GM12878 (cell line): Measurements from ENCODE around the gene PRCC. TPM values are rescaled to one million over a fixed set of nuclear protein-coding genes. Genes with fewer than 3 reads are reported as not detected.
A peak's percentile ranks its signal among the peaks of the same experiment; 100 is the strongest.

Source experiments
- BHLHE40 ChIP-seq, 2 experiments: fragments of 450-650 bp in 1 of 2; IDR thresholded peaks; 2 replicates each; pipeline ENCODE4 v1.6.1; 2011 to 2017; ENCODE audit warnings: low read depth in 2 of 2, borderline replicate concordance in 1 of 2, improper control_type of control experiment in 1 of 2, low read length in 1 of 2, mild to moderate bottlenecking in 1 of 2
- CBFB ChIP-seq: IDR thresholded peaks from 2 replicates; pipeline ENCODE4 v1.6.1; 2016; ENCODE audit warnings: antibody characterized with exemption, low read depth
- HDAC2 ChIP-seq: fragments of 200-600 bp; sonication (generic); IDR thresholded peaks from 2 replicates; pipeline ENCODE4 v1.6.1; 2017
- HDGF ChIP-seq: fragments of 450-650 bp; IDR thresholded peaks from 2 replicates; pipeline ENCODE4 v1.6.1; 2016; ENCODE audit warnings: antibody characterized with exemption
- IKZF1 ChIP-seq: fragments of 450-650 bp; conservative IDR thresholded peaks from 2 replicates; pipeline ENCODE4 v1.6.1; 2017; ENCODE audit warnings: antibody characterized with exemption, mild to moderate bottlenecking
- NBN ChIP-seq: fragments of 450-650 bp; IDR thresholded peaks from 2 replicates; pipeline ENCODE4 v1.6.1; 2016
- NFXL1 ChIP-seq: fragments of 450-650 bp; IDR thresholded peaks from 2 replicates; pipeline ENCODE4 v1.6.1; 2017; ENCODE audit warnings: antibody characterized with exemption, mild to moderate bottlenecking, borderline replicate concordance
- RAD21 ChIP-seq: IDR thresholded peaks from 2 replicates; pipeline ENCODE4 v1.6.1; 2011; ENCODE audit warnings: mild to moderate bottlenecking, low read depth, low read length, moderate library complexity; ENCODE audit not compliant: insufficient read depth
- RELA ChIP-seq: fragments of 450-650 bp; IDR thresholded peaks from 2 replicates; pipeline ENCODE4 v1.8.0; 2014; ENCODE audit warnings: borderline replicate concordance; ENCODE audit not compliant: partially characterized antibody
- SIX5 ChIP-seq: IDR thresholded peaks from 2 replicates; pipeline ENCODE4 v1.6.1; 2011; ENCODE audit warnings: mild to moderate bottlenecking, low read depth, low read length, moderate library complexity; ENCODE audit not compliant: severe bottlenecking
- SMARCA5 ChIP-seq: fragments of 450-650 bp; IDR thresholded peaks from 2 replicates; pipeline ENCODE4 v1.6.1; 2017; ENCODE audit warnings: mild to moderate bottlenecking
- SMC3 ChIP-seq: IDR thresholded peaks from 2 replicates; pipeline ENCODE4 v1.6.1; 2011; ENCODE audit warnings: low read length, improper control_type of control experiment, borderline replicate concordance
- ZSCAN29 ChIP-seq: fragments of 450-650 bp; IDR thresholded peaks from 2 replicates; pipeline ENCODE4 v1.6.1; 2017; ENCODE audit warnings: mild to moderate bottlenecking, moderate library complexity
- polyA plus RNA-seq, 11 experiments: library from polyadenylated mRNA; depleted of rRNA in 4 of 11; unstranded in 6 of 11; stranded (reverse) in 5 of 11; fragments of >200 nt; fragmentation: Nextera tagmentation in 4 of 11; fragmentation: Illumina TruSeq in 1 of 11; extraction: Ambion mirVana in 4 of 11; extraction: Trizol in 1 of 11; gene quantifications; 1 replicate in 1 of 11; 2 replicates in 10 of 11; pipeline versions ENCODE4 v1.2.1 to v1.2.3, GENCODE V29; 2011 to 2016; ENCODE audit warnings: inconsistent platforms in 2 of 11, missing spikeins in 2 of 11, low read depth in 1 of 11
- total RNA-seq, 4 experiments: library from RNA; depleted of rRNA in 3 of 4; stranded (reverse); fragments of >200 nt in 3 of 4; fragmentation: Illumina TruSeq in 1 of 4; extraction: Trizol in 1 of 4; gene quantifications; 2 replicates each; pipeline versions ENCODE4 v1.2.1 to v1.2.3, GENCODE V29; 2013 to 2021
- TF ChIP-seq, protein P1 (sequence below): IDR thresholded peaks from 2 replicates; pipeline ENCODE4 v1.6.1; 2011; ENCODE audit warnings: mild to moderate bottlenecking, low read depth, low read length, moderate library complexity; ENCODE audit not compliant: insufficient replicate concordance
- TF ChIP-seq, protein P2 (sequence below): fragments of 450-650 bp; IDR thresholded peaks from 2 replicates; pipeline ENCODE4 v1.6.1; 2016; ENCODE audit warnings: mild to moderate bottlenecking
- TF ChIP-seq, protein P3 (sequence below): fragments of 450-650 bp; IDR thresholded peaks from 2 replicates; pipeline ENCODE4 v1.6.1; 2018; ENCODE audit warnings: mild to moderate bottlenecking, low read depth, moderate library complexity; ENCODE audit not compliant: partially characterized antibody

Gene PRCC
- total and polyA plus RNA-seq, 10 of the 15 experiments (the other 5 are each of a cell fraction or from before 2014, with no cell fraction given): 23.8 to 132 (median 63.1) TPM

DNA sequence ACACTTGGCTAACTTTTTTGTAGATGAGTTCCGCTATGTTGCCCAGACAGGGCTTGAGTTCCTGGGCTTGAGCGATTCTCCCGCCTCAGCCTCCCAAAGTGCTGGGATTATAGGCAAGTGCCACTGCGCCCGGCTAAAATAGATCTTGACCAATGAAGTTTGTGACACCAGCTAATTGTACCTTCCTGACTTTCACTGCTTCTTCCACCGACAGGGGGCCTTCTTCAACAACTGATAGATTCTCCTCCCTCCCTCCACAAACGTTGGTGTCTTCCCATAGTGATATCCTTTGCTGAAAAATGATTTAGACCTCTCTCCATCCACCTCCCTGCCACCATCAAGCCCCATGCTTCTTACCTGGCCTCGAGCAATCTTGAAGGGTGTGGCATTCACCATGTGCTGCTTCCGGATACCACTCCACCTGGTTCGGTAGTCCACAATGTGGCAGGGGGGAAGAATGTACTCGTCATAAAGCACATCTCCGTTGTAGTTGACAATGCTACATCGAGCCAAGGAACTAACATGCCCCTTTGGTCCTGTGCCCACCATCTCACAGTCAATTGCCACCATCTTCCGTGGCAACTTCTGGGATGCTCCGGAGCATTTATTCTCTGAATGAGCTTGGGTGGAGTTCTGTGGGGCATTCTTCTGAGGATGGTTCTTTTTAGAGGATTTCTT, 40.6 kb upstream of the PRCC start (continued):
- TF ChIP-seq IKZF1 (0 out of 2 replicates have a peak, but pooled peaks have one; percentile 7), NFXL1 (no peak), SMARCA5 (peak; percentile 83; the same call in 1 of the 2 replicates), RELA (peak; percentile 12), SIX5 (no peak), BHLHE40 (IDR thresholded peaks at IDR 0.05; ENCODE audit: borderline replicate concordance in 1 of 2, low read depth in 2 of 2, low read length in 1 of 2) (0 out of 4 replicates have a peak, but pooled peaks of 1 of the 2 experiments have one; percentile 5), HDAC2 (no peak), CBFB (no peak), ZSCAN29 (no peak), RAD21 (peak; percentile 73), HDGF (peak; percentile 67; the same call in 1 of the 2 replicates), NBN (peak; percentile 36; the same call in 1 of the 2 replicates), SMC3 (peak; percentile 62; the same call in 1 of the 2 replicates)
- TF ChIP-seq, protein P1, sequence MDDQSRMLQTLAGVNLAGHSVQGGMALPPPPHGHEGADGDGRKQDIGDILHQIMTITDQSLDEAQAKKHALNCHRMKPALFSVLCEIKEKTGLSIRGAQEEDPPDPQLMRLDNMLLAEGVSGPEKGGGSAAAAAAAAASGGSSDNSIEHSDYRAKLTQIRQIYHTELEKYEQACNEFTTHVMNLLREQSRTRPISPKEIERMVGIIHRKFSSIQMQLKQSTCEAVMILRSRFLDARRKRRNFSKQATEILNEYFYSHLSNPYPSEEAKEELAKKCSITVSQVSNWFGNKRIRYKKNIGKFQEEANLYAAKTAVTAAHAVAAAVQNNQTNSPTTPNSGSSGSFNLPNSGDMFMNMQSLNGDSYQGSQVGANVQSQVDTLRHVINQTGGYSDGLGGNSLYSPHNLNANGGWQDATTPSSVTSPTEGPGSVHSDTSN: no peak
- TF ChIP-seq, protein P2, sequence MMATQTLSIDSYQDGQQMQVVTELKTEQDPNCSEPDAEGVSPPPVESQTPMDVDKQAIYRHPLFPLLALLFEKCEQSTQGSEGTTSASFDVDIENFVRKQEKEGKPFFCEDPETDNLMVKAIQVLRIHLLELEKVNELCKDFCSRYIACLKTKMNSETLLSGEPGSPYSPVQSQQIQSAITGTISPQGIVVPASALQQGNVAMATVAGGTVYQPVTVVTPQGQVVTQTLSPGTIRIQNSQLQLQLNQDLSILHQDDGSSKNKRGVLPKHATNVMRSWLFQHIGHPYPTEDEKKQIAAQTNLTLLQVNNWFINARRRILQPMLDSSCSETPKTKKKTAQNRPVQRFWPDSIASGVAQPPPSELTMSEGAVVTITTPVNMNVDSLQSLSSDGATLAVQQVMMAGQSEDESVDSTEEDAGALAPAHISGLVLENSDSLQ: no peak
- TF ChIP-seq, protein P3, sequence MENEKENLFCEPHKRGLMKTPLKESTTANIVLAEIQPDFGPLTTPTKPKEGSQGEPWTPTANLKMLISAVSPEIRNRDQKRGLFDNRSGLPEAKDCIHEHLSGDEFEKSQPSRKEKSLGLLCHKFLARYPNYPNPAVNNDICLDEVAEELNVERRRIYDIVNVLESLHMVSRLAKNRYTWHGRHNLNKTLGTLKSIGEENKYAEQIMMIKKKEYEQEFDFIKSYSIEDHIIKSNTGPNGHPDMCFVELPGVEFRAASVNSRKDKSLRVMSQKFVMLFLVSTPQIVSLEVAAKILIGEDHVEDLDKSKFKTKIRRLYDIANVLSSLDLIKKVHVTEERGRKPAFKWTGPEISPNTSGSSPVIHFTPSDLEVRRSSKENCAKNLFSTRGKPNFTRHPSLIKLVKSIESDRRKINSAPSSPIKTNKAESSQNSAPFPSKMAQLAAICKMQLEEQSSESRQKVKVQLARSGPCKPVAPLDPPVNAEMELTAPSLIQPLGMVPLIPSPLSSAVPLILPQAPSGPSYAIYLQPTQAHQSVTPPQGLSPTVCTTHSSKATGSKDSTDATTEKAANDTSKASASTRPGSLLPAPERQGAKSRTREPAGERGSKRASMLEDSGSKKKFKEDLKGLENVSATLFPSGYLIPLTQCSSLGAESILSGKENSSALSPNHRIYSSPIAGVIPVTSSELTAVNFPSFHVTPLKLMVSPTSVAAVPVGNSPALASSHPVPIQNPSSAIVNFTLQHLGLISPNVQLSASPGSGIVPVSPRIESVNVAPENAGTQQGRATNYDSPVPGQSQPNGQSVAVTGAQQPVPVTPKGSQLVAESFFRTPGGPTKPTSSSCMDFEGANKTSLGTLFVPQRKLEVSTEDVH: no peak
